Measurements from ENCODE around the gene M1AP.

DNA sequence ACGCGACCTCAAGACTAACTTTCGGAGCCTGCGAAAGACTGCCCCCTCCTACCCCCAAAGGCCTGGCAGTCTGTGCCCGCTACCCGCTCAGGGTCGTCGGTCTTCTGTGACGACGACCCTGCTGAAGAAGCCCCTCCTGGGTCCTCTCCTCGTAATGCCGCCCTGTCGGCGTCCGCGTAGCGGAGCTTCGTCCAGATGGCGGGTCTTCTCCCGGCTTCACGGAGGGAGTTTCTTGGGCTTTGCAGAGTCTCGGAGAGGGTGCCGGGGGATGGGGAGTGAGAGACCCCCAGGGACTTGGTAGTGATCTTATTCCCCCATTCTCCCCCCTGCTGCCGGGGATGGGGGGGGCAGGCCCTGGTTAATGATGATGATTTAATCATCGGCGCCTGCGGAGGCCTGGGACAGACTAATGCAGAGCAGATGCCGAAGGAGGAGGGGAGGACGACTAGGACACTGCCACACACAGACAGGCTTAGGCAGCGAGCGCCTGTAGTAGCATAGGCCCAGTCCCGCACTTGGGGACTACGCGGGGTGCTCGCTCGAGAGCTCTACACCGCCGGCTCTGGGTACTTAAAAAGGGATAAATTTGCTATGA, 140.1 kb downstream of the M1AP start:
- TF ChIP-seq POLR2A (IDR thresholded peaks at IDR 0.05; ENCODE audit: low read length) (no peak), GATA1 (IDR thresholded peaks at IDR 0.05; ENCODE audit: low read depth, low read length) (no peak)
